WTC11 (cell line): ENCODE measurements around the gene CLCN6. TPM values are rescaled to one million over a fixed set of nuclear protein-coding genes. Genes with fewer than 3 reads are reported as not detected.
A peak's percentile ranks its signal among the peaks of the same experiment; 100 is the strongest.

ENCODE experiments used
- ATAC-seq: fragments of 200-7000 bp; cut with Tn5 transposase; 2 replicates; pipeline ENCODE4 v1.10.0; 2021; ENCODE audit warnings: mild to moderate bottlenecking, moderate library complexity
- CTCF ChIA-PET: fragments of 300-600 bp; sonication (Branson Sonifier 250); formaldehyde crosslinking; loops from one replicate; lab custom pipeline; 2021; ENCODE audit warnings: antibody characterized with exemption; lab: Charles Lee
- POLR2A ChIA-PET: fragments of 350-600 bp; sonication (Branson Sonifier 250); formaldehyde crosslinking; loops from one replicate; lab custom pipeline; 2021; ENCODE audit warnings: antibody characterized with exemption; lab: Charles Lee
- DNase-seq: peaks from one replicate; pipeline ENCODE4 v3.0.0; 2021; ENCODE audit warnings: low spot score
- H3K27ac Mint-ChIP-seq: 2 replicates; pipeline ENCODE4 v1.8.0; 2021; ENCODE audit warnings: mixed read lengths
- H3K27me3 Mint-ChIP-seq: 2 replicates; pipeline ENCODE4 v1.8.0; 2021; ENCODE audit warnings: low read depth, mild to moderate bottlenecking, moderate library complexity, mixed read lengths
- H3K36me3 Mint-ChIP-seq: 2 replicates; pipeline ENCODE4 v1.8.0; 2021; ENCODE audit warnings: mixed read lengths
- H3K4me1 Mint-ChIP-seq: 2 replicates; pipeline ENCODE4 v1.8.0; 2022; ENCODE audit warnings: mixed read lengths
- H3K4me3 Mint-ChIP-seq: 2 replicates; pipeline ENCODE4 v1.8.0; 2021; ENCODE audit warnings: mild to moderate bottlenecking, moderate library complexity, mixed read lengths
- H3K9me3 Mint-ChIP-seq: 2 replicates; pipeline ENCODE4 v1.8.0; 2021; ENCODE audit warnings: mixed read lengths
- ATF1 ChIP-seq: sonication (generic); formaldehyde crosslinking; IDR thresholded peaks from 2 replicates; pipeline ENCODE4 v1.8.1; 2023; ENCODE audit warnings: mild to moderate bottlenecking, moderate library complexity, missing genetic modification reagents
- ELF4 ChIP-seq: sonication (generic); formaldehyde crosslinking; IDR thresholded peaks from 2 replicates; pipeline ENCODE4 v1.8.1; 2022; ENCODE audit warnings: low read depth, mild to moderate bottlenecking, moderate library complexity, missing genetic modification reagents
- EMX1 ChIP-seq: fragments of 250-450 bp; sonication (Bioruptor Pico); IDR thresholded peaks from 2 replicates; pipeline ENCODE4 v1.8.0; 2021; ENCODE audit warnings: mild to moderate bottlenecking
- FOXJ3 ChIP-seq: sonication (generic); formaldehyde crosslinking; IDR thresholded peaks from 2 replicates; pipeline ENCODE4 v1.9.0; 2021; ENCODE audit warnings: missing genetic modification reagents, mild to moderate bottlenecking, borderline replicate concordance
- JUN ChIP-seq: sonication (generic); formaldehyde crosslinking; IDR thresholded peaks from 2 replicates; pipeline ENCODE4 v1.8.0; 2023; ENCODE audit warnings: mild to moderate bottlenecking, missing genetic modification reagents
- PRDM15 ChIP-seq: sonication (generic); formaldehyde crosslinking; IDR thresholded peaks from 2 replicates; pipeline ENCODE4 v1.8.0; 2022; ENCODE audit warnings: missing genetic modification reagents
- RELA ChIP-seq: sonication (generic); formaldehyde crosslinking; IDR thresholded peaks from 2 replicates; pipeline ENCODE4 v1.8.1; 2022; ENCODE audit warnings: missing genetic modification reagents, mild to moderate bottlenecking, borderline replicate concordance
- TCF7 ChIP-seq: sonication (generic); formaldehyde crosslinking; IDR thresholded peaks from 2 replicates; pipeline ENCODE4 v1.8.0; 2022; ENCODE audit warnings: mild to moderate bottlenecking, low read depth, missing genetic modification reagents, moderate library complexity
- ZBTB21 ChIP-seq: sonication (generic); formaldehyde crosslinking; IDR thresholded peaks from 2 replicates; pipeline ENCODE4 v1.8.1; 2023; ENCODE audit warnings: mild to moderate bottlenecking, missing genetic modification reagents, borderline replicate concordance
- ZNF138 ChIP-seq: sonication (generic); formaldehyde crosslinking; conservative IDR thresholded peaks from 2 replicates; pipeline ENCODE4 v1.8.1; 2022; ENCODE audit warnings: mild to moderate bottlenecking, moderate library complexity, missing genetic modification reagents
- ZNF396 ChIP-seq: fragments of 250-450 bp; sonication (Bioruptor Pico); IDR thresholded peaks from 2 replicates; pipeline ENCODE4 v1.8.0; 2021; ENCODE audit warnings: mild to moderate bottlenecking, moderate library complexity, borderline replicate concordance
- ZNF423 ChIP-seq: fragments of 250-450 bp; sonication (Bioruptor Pico); IDR thresholded peaks from 2 replicates; pipeline ENCODE4 v2.1.2; 2022; ENCODE audit warnings: mild to moderate bottlenecking, moderate library complexity
- ZNF512 ChIP-seq: sonication (generic); formaldehyde crosslinking; IDR thresholded peaks from 2 replicates; pipeline ENCODE4 v1.8.1; 2022; ENCODE audit warnings: missing genetic modification reagents, borderline replicate concordance
- total RNA-seq: library from RNA; stranded (reverse); gene quantifications from 3 replicates; pipeline ENCODE4 v1.2.3, GENCODE V29; 2021
- TF ChIP-seq, protein P1 (sequence below): sonication (generic); formaldehyde crosslinking; IDR thresholded peaks from 2 replicates; pipeline ENCODE4 v1.8.0; 2022; ENCODE audit warnings: mild to moderate bottlenecking, missing genetic modification reagents
- TF ChIP-seq, protein P2 (sequence below): fragments of 200-600 bp; IDR thresholded peaks from 2 replicates; pipeline ENCODE4 v1.8.0; 2022; ENCODE audit warnings: antibody characterized with exemption
- TF ChIP-seq, protein P3 (sequence below): sonication (generic); formaldehyde crosslinking; IDR thresholded peaks from 2 replicates; pipeline ENCODE4 v1.8.1; 2022; ENCODE audit warnings: low read depth, mild to moderate bottlenecking, moderate library complexity, missing genetic modification reagents, borderline replicate concordance
- TF ChIP-seq, protein P4 (sequence below): sonication (generic); formaldehyde crosslinking; IDR thresholded peaks from 2 replicates; pipeline ENCODE4 v1.8.1; 2022; ENCODE audit warnings: low read depth, missing genetic modification reagents, borderline replicate concordance

The CLCN6 gene
- total RNA-seq, 1 experiment from 2014 or later = 22.3 TPM

- no peak for TF ChIP-seq JUN
- TF ChIP-seq ZNF138 (CRISPR knock-in tag) = no peak
- TF ChIP-seq ELF4 (CRISPR knock-in tag) = no peak
- TF ChIP-seq TCF7 (CRISPR knock-in tag) = no peak
- TF ChIP-seq ZNF396 (CRISPR knock-in tag) = no peak
- no peak for TF ChIP-seq ZBTB21
- TF ChIP-seq ZNF423 (CRISPR knock-in tag) = no peak
- TF ChIP-seq, protein P1, sequence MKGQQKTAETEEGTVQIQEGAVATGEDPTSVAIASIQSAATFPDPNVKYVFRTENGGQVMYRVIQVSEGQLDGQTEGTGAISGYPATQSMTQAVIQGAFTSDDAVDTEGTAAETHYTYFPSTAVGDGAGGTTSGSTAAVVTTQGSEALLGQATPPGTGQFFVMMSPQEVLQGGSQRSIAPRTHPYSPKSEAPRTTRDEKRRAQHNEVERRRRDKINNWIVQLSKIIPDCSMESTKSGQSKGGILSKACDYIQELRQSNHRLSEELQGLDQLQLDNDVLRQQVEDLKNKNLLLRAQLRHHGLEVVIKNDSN (CRISPR knock-in tag) = no peak
Observed at GRCh38 chr1:11800756-11801433, 5.1 kb upstream of the CLCN6 start (continued).

GRCh38 chr1:11802616-11802972 is 3.4 kb upstream of the CLCN6 start:
- ChIA-PET POLR2A (interaction anchor here (1.2 to 2.0 kb wide), 5 partner anchors 15 to 217 kb away, joined by 3 to 11 read pairs (median 4); partner anchors contain the start of genes AGTRAP, FBXO6 and MIIP), CTCF (interaction anchor here (0.8 to 4.3 kb wide), 12 partner anchors 16 to 209 kb away, joined by 3 to 98 read pairs (median 4); partner anchors contain the start of gene AGTRAP)

More at GRCh38 chr1:11802616-11802972, 3.4 kb upstream of the CLCN6 start:
- TF ChIP-seq EMX1 (CRISPR knock-in tag) = no peak
- no peak for TF ChIP-seq ATF1 (CRISPR knock-in tag)
- TF ChIP-seq FOXJ3 (CRISPR knock-in tag) = no peak
- TF ChIP-seq, protein P2, sequence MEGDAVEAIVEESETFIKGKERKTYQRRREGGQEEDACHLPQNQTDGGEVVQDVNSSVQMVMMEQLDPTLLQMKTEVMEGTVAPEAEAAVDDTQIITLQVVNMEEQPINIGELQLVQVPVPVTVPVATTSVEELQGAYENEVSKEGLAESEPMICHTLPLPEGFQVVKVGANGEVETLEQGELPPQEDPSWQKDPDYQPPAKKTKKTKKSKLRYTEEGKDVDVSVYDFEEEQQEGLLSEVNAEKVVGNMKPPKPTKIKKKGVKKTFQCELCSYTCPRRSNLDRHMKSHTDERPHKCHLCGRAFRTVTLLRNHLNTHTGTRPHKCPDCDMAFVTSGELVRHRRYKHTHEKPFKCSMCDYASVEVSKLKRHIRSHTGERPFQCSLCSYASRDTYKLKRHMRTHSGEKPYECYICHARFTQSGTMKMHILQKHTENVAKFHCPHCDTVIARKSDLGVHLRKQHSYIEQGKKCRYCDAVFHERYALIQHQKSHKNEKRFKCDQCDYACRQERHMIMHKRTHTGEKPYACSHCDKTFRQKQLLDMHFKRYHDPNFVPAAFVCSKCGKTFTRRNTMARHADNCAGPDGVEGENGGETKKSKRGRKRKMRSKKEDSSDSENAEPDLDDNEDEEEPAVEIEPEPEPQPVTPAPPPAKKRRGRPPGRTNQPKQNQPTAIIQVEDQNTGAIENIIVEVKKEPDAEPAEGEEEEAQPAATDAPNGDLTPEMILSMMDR = no peak
- TF ChIP-seq ZNF512 (CRISPR knock-in tag) = no peak
- no peak for TF ChIP-seq PRDM15 (CRISPR knock-in tag)
- TF ChIP-seq, protein P3, sequence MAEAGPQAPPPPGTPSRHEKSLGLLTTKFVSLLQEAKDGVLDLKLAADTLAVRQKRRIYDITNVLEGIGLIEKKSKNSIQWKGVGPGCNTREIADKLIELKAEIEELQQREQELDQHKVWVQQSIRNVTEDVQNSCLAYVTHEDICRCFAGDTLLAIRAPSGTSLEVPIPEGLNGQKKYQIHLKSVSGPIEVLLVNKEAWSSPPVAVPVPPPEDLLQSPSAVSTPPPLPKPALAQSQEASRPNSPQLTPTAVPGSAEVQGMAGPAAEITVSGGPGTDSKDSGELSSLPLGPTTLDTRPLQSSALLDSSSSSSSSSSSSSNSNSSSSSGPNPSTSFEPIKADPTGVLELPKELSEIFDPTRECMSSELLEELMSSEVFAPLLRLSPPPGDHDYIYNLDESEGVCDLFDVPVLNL (CRISPR knock-in tag) = no peak
- TF ChIP-seq, protein P1 (CRISPR knock-in tag) = no peak
- TF ChIP-seq RELA (CRISPR knock-in tag) = no peak
- TF ChIP-seq, protein P4, sequence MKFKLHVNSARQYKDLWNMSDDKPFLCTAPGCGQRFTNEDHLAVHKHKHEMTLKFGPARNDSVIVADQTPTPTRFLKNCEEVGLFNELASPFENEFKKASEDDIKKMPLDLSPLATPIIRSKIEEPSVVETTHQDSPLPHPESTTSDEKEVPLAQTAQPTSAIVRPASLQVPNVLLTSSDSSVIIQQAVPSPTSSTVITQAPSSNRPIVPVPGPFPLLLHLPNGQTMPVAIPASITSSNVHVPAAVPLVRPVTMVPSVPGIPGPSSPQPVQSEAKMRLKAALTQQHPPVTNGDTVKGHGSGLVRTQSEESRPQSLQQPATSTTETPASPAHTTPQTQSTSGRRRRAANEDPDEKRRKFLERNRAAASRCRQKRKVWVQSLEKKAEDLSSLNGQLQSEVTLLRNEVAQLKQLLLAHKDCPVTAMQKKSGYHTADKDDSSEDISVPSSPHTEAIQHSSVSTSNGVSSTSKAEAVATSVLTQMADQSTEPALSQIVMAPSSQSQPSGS (CRISPR knock-in tag) = no peak
- H3K4me3 Mint-ChIP-seq = peak overlapping the region; percentile 99
- peak overlapping the region; percentile 56 for H3K27ac Mint-ChIP-seq
- peaks cover 17% of the 10 kb centered on the region for H3K36me3 Mint-ChIP-seq
- no peak for DNase-seq
- H3K9me3 Mint-ChIP-seq = no peaks in the 10 kb centered on the region
- ATAC-seq = no peak
- H3K27me3 Mint-ChIP-seq = no peaks in the 10 kb centered on the region
- H3K4me1 Mint-ChIP-seq = peaks cover 45% of the 10 kb centered on the region
